NOMO-1 treated with DMSO at 0.1 percent for 48 hours (cell line): Measurements from ENCODE around the gene PTAR1.

Source experiments
- DNase-seq: peaks from one replicate; lab custom pipeline; 2025; ENCODE audit not compliant: unreplicated experiment; lab: John Stamatoyannopoulos, UW

Gene PTAR1

DNA sequence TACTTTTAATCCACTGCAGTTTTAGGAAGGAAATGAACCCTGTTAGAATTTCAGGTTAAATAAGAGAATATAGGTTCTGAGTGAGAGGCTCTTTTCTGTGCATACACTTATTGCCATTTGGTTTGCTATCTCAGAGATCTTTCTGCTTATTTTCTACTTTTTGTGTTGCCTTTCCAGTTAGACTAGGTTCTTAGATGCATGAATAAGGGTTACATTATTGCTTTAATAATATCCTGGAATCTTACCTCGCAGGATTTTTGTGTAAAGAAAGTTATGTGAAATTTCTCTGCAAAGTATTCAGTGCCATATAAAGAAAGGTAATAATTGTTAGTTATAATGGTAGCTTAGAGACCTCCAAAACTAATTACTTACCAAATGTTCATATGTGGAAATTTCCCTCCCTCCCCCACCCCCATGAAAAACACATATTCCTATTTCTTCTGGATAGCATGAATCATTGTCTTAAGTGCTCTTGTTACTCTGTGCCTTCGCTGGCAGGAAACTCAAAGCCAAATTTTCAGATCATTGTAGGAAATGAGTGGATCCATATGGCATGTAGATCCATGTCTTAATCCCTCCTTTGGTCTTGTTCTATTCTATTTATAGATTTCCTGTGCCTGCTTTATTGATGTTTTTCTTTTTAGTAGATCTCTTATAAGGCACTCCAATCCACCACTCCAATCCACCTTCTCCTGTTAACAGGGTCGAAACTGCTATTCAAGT, 84.9 kb downstream of the PTAR1 start:
- DNase-seq = no peak

- no peak for DNase-seq
Observed at GRCh38 chr9:69674112-69674685, 85.6 kb downstream of the PTAR1 start.

DNA sequence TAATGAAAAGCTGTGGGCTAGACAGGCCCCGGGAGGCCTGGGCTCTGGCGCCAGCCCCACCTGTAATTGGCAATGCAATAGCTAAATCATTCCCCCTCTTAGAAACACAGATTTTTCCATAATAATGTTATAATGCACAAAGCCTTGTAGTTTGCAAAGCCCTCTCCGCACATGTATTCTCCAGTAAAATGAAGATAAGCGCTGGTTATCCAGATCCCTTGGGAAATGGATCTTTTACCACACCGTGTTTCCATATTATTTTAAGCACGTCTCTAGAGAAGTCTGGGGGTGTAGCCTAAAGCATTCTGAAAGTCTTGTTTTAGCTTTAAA, 86.5 kb downstream of the PTAR1 start:
- no peak for DNase-seq

DNA sequence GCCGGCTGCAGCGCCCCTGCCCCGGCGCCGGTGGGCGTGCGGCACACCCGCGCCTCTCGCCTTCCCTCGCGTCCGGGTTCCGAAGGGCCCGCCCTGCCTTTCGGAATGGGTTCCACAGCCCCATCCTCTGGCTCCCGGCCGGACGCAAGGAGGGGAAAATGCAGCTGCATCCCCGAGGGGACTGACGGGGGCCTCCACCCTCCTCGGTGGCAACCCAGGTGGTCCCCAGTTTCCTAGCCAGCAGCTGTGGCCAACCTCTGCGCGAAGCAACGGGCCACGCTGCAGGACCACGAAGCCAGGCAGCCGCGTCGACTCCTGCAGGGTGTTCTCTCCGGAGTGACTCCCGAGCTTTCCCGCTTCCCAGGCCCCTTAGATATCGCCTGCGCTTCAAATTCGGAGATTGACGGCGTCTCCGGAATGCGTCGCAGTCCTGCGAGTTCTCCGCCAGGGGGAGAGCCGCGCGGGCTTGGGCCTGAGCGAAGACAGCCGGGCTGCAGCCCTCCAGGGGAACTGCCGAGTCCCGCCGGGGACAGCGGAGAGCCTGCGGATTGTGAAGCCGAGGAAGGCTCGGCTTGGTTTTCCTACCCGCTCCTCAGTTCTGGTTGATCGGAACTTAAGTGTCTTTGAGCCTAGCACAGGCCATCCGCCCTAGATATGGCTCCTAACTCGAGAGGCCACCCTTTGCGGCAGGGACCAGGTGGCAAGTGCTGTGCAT, 87.1 kb downstream of the PTAR1 start:
- peak; percentile 40 for DNase-seq

GRCh38 chr9:69671879-69672595, 87.8 kb downstream of the PTAR1 start, which contains the start of gene APBA1:
APBA1 (minus strand) TSS chr9:69672371.
- DNase-seq = no peak

DNA sequence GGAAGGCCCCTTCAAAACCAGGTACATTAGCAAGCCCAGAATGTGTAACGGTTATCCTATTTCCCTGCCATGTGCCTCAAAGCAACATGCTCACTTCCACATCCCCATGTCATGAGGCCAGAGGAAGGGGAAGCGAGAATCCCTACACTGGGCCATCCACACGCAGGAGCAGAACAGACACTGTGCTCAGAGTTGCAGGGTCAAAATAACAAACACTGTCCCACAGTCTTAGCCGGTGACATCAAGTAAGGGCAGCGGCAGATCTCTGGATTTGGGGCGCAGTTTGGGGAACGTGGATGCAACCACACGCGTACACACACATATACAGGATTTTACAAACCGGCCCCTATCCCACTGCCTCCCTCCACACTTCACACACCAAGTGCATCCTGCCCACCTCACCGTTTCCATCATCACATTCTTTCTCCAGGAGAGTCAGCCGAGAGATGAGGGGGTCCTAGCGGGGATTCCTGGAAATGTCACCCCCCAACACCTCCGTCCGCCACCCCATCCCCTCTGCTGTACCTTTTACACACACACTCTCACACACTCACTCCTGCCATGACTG, 88.4 kb downstream of the PTAR1 start:
- no peak for DNase-seq

DNA sequence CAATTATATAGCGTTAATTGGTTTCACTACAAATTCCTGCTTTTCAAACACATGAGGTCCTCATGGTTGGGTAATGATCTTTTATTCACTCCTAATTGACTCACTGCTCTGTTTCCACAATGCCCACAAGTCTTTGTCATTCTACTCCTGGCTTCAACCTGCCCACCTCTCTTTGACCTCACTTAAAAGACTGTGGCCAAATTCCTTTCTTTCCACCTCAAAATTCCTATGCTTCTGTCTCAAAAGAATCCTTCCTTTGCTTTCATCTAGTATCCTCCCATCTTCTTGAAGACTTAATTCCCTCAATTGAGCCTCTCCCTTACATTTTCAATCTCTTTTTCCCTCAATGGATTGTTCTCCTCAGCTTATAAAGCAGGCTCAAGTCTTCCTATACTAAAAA, 92.5 kb downstream of the PTAR1 start:
- no peak for DNase-seq

- DNase-seq = no peak
Observed at GRCh38 chr9:69660304-69660703, 99.5 kb downstream of the PTAR1 start.
